Measurements from ENCODE around the gene CR1. TPM values are rescaled to one million over a fixed set of nuclear protein-coding genes. Genes with fewer than 3 reads are reported as not detected.
A peak's percentile ranks its signal among the peaks of the same experiment; 100 is the strongest.

Gene CR1
- total and polyA plus RNA-seq, 9 of the 15 experiments (the other 6 are each of a cell fraction or from before 2014, with no cell fraction given), result 0.07 to 0.47 (median 0.18) TPM

DNA sequence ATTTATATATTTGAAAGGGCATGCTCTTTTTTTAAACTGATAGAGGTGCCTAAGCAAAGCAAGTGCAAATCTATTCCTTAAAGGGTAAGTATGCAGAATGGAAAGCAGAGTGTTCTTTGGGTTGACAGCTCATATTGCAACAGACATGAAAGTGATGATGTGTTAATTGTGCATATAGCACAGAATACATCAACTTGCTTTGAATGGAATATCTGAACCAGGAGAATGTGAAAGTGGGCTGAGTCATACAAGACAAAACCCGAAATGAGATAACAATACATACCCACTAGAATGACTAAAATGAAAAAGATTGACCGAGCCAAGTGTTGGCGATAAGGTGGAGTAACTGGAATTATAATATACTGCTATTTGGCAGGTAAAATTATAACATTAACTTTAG lies 4.3 kb downstream of the CR1 start (continued):
- TF ChIP-seq ZNF586 (CRISPR knock-in tag; conservative IDR thresholded peaks at IDR 0.05), result no peak
- TF ChIP-seq, protein P1, sequence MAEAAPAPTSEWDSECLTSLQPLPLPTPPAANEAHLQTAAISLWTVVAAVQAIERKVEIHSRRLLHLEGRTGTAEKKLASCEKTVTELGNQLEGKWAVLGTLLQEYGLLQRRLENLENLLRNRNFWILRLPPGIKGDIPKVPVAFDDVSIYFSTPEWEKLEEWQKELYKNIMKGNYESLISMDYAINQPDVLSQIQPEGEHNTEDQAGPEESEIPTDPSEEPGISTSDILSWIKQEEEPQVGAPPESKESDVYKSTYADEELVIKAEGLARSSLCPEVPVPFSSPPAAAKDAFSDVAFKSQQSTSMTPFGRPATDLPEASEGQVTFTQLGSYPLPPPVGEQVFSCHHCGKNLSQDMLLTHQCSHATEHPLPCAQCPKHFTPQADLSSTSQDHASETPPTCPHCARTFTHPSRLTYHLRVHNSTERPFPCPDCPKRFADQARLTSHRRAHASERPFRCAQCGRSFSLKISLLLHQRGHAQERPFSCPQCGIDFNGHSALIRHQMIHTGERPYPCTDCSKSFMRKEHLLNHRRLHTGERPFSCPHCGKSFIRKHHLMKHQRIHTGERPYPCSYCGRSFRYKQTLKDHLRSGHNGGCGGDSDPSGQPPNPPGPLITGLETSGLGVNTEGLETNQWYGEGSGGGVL (CRISPR knock-in tag; IDR thresholded peaks at IDR 0.05), result no peak
- no peak for TF ChIP-seq ZBTB1 (CRISPR knock-in tag; IDR thresholded peaks at IDR 0.05; ENCODE audit: borderline replicate concordance, low read depth)
- TF ChIP-seq E2F1 (CRISPR knock-in tag; IDR thresholded peaks at IDR 0.05), result no peak
- no peak for TF ChIP-seq ZNF512 (tag; IDR thresholded peaks at IDR 0.05)
- no peak for TF ChIP-seq SMAD1 (IDR thresholded peaks at IDR 0.05; ENCODE audit: low read depth, low read length, partially characterized antibody)
- TF ChIP-seq, protein P2, sequence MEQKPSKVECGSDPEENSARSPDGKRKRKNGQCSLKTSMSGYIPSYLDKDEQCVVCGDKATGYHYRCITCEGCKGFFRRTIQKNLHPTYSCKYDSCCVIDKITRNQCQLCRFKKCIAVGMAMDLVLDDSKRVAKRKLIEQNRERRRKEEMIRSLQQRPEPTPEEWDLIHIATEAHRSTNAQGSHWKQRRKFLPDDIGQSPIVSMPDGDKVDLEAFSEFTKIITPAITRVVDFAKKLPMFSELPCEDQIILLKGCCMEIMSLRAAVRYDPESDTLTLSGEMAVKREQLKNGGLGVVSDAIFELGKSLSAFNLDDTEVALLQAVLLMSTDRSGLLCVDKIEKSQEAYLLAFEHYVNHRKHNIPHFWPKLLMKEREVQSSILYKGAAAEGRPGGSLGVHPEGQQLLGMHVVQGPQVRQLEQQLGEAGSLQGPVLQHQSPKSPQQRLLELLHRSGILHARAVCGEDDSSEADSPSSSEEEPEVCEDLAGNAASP (IDR thresholded peaks at IDR 0.05), result no peak
- TF ChIP-seq RFX7 (CRISPR knock-in tag; IDR thresholded peaks at IDR 0.05), result no peak
- TF ChIP-seq TCF3 (CRISPR knock-in tag; IDR thresholded peaks at IDR 0.05), result peak; percentile 60
- TF ChIP-seq ARID1B (IDR thresholded peaks at IDR 0.05), result peak; percentile 78
- no peak for TF ChIP-seq CGGBP1 (CRISPR knock-in tag; IDR thresholded peaks at IDR 0.05)
- no peak for TF ChIP-seq DIDO1 (tag; IDR thresholded peaks at IDR 0.05; ENCODE audit: low read depth)
- TF ChIP-seq NCOA1 (IDR thresholded peaks at IDR 0.05; ENCODE audit: low read depth), result no peak
- TF ChIP-seq MEF2A (IDR thresholded peaks at IDR 0.05; ENCODE audit: control insufficient read depth, low read depth, low read length), result no peak
- no peak for TF ChIP-seq TAL1 (IDR thresholded peaks at IDR 0.05)
- TF ChIP-seq ZNF830 (CRISPR knock-in tag; IDR thresholded peaks at IDR 0.05), result no peak
- no peak for TF ChIP-seq BRCA1 (IDR thresholded peaks at IDR 0.05)
- no peak for TF ChIP-seq BRCA1 (CRISPR knock-in tag; IDR thresholded peaks at IDR 0.05)
- TF ChIP-seq ERF (CRISPR knock-in tag; IDR thresholded peaks at IDR 0.05), result no peak
- TF ChIP-seq, protein P3, sequence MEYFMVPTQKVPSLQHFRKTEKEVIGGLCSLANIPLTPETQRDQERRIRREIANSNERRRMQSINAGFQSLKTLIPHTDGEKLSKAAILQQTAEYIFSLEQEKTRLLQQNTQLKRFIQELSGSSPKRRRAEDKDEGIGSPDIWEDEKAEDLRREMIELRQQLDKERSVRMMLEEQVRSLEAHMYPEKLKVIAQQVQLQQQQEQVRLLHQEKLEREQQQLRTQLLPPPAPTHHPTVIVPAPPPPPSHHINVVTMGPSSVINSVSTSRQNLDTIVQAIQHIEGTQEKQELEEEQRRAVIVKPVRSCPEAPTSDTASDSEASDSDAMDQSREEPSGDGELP (CRISPR knock-in tag; IDR thresholded peaks at IDR 0.05; ENCODE audit: borderline replicate concordance), result no peak
- no peak for TF ChIP-seq ZNF232 (CRISPR knock-in tag; IDR thresholded peaks at IDR 0.05)
- TF ChIP-seq BCOR (IDR thresholded peaks at IDR 0.05), result no peak
- TF ChIP-seq CCNT2 (IDR thresholded peaks at IDR 0.05; ENCODE audit: borderline replicate concordance, extremely low read depth, insufficient read length, low read depth, low read length), result no peak
- TF ChIP-seq MTA2 (IDR thresholded peaks at IDR 0.05; ENCODE audit: low read depth), result no peak
- peak; percentile 58 for TF ChIP-seq C11orf30 (IDR thresholded peaks at IDR 0.05; ENCODE audit: low read depth)
